GM12892 (cell line): ENCODE data around the gene C5orf24.

ENCODE experiments used
- DNase-seq: peaks from one replicate; pipeline ENCODE4 v3.0.0; 2011; ENCODE audit not compliant: insufficient read length
- FAIRE-seq: peaks from 2 replicates; lab custom pipeline; 2011; peaks lifted over from hg19 to GRCh38; lab: Jason Lieb, UNC
- POLR2A ChIP-seq: IDR thresholded peaks from 2 replicates; pipeline ENCODE4 v1.6.1; 2011; ENCODE audit warnings: low read depth, low read length, control low read depth
- POLR2AphosphoS5 ChIP-seq: IDR thresholded peaks from 2 replicates; pipeline ENCODE4 v1.6.1; 2011; ENCODE audit warnings: low read depth, low read length, control low read depth
- TAF1 ChIP-seq: IDR thresholded peaks from 2 replicates; pipeline ENCODE4 v1.6.1; 2011; ENCODE audit warnings: low read depth, mild to moderate bottlenecking, control low read depth, low read length, borderline replicate concordance

The C5orf24 gene

GRCh38 chr5:134892282-134892681 lies 46.5 kb downstream of the C5orf24 start:
- FAIRE-seq (no peak), DNase-seq (no peak)
- TF ChIP-seq POLR2AphosphoS5, result no peak
- no peak for TF ChIP-seq POLR2A
- no peak for TF ChIP-seq TAF1

DNA sequence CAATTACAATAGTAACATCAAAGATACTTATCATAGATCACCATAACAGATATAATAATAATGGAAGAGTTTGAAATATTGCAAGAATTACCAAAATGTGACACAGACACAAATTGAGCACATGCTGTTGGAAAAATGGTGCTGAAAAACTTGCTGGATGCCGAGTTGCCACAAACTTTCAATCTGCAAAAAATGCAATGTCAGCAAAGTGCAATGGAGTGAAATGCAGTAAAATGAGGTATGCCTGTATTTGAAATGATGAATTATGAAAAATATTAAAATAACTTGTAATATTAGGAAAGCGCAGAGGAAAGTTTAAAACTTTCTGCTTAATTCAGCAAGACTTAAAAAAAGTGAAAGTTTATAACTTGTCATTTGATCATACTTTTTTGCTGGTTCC lies 47.2 kb downstream of the C5orf24 start:
- no peak for DNase-seq
- FAIRE-seq, result no peak
- TF ChIP-seq POLR2AphosphoS5 (no peak), TAF1 (no peak)

- no peak for DNase-seq
- TF ChIP-seq TAF1, result no peak
- TF ChIP-seq POLR2AphosphoS5, result no peak
- no peak for FAIRE-seq
Measured at GRCh38 chr5:134893748-134894505, 48.2 kb downstream of the C5orf24 start.

- FAIRE-seq (peak; percentile 83), DNase-seq (peak; percentile 31)
- no peak for TF ChIP-seq POLR2A
- TF ChIP-seq TAF1, result no peak
- TF ChIP-seq POLR2AphosphoS5, result peak; percentile 62; the same call in 1 of the 2 replicates
Measured at GRCh38 chr5:134902071-134902801, 56.5 kb downstream of the C5orf24 start.

DNA sequence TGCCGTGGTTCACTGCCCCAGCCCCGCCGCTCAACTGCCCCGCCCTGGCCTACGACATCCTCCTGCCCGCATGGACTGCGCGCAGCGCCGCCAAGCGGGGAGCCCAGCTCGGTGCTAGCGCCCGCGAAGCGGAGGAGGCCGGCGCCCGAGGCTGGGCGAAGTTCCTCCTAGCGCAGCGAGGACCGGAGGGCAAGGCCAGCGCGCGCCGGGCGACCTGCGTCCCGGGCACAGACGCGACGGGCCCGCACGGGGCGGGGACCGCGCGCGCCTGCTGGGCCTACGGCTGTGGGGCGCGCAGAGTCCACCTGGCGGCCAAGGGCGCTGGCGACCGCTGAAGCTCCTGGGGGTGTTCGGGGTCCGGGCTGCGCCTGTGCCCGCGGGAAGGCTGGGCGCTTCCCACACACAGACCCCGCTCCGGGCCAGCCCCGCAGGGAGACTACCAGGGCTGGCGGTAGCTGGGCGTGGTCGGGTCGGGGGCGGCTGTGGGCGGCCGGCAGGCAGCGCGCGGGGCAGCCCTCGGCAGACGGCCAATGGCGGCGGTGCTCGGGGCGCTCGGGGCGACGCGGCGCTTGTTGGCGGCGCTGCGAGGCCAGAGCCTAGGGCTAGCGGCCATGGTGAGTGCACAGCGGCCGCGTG lies 59.0 kb downstream of the C5orf24 start, which contains the start of gene PCBD2:
Gene PCBD2 (plus strand): TSS at position 522 of the 636 bp plus-strand sequence. CDS start 9 bp downstream, at position 531.
- TF ChIP-seq POLR2A (peak; percentile 78; the same call in 1 of the 2 replicates), TAF1 (no peak; the same call in 1 of the 2 replicates), POLR2AphosphoS5 (0 out of 2 replicates have a peak, but pooled peaks have one; percentile 62)
- peak; percentile 71 for DNase-seq
- FAIRE-seq, result peak; percentile 96

- DNase-seq (no peak), FAIRE-seq (peak; percentile 75)
- TF ChIP-seq POLR2A, result no peak; the same call in 1 of the 2 replicates
- no peak for TF ChIP-seq TAF1
- no peak for TF ChIP-seq POLR2AphosphoS5
Measured at GRCh38 chr5:134905246-134905996, 59.7 kb downstream of the C5orf24 start.

- DNase-seq, result no peak
- FAIRE-seq, result no peak
- no peak for TF ChIP-seq POLR2AphosphoS5
- 0 out of 2 replicates have a peak, but pooled peaks have one; percentile 21 for TF ChIP-seq POLR2A
Measured at GRCh38 chr5:134906811-134907210, 61.0 kb downstream of the C5orf24 start.
